Activated CD8-positive, alpha-beta T cell treated with anti-CD3 and anti-CD28 coated beads for 36 hours (primary cell): ENCODE results near the gene DUSP5. TPM values are rescaled to one million over a fixed set of nuclear protein-coding genes. Genes with fewer than 3 reads are reported as not detected.

ENCODE experiments used
- ATAC-seq: fragments of 200-7000 bp; cut with Tn5 transposase; one replicate; pipeline ENCODE4 v1.10.0; 2021; ENCODE audit warnings: mild to moderate bottlenecking, moderate library complexity
- CTCF ChIA-PET: fragments of 350-600 bp; sonication (Branson Sonifier 250); formaldehyde crosslinking; loops from one replicate; lab custom pipeline; 2021; ENCODE audit warnings: antibody characterized with exemption; lab: Charles Lee
- POLR2A ChIA-PET: fragments of 350-600 bp; sonication (Branson Sonifier 250); formaldehyde crosslinking; loops from one replicate; lab custom pipeline; 2021; ENCODE audit warnings: antibody characterized with exemption; lab: Charles Lee
- DNase-seq: peaks from one replicate; pipeline ENCODE4 v3.0.0-alpha.2; 2020
- H3K27ac Mint-ChIP-seq: one replicate; pipeline ENCODE4 v1.8.0; 2021; ENCODE audit warnings: mild to moderate bottlenecking, mixed read lengths
- H3K27me3 Mint-ChIP-seq: one replicate; pipeline ENCODE4 v1.8.0; 2021; ENCODE audit warnings: mixed read lengths
- H3K36me3 Mint-ChIP-seq: one replicate; pipeline ENCODE4 v1.8.0; 2021; ENCODE audit warnings: low read depth, mixed read lengths
- H3K4me1 Mint-ChIP-seq: one replicate; pipeline ENCODE4 v1.8.0; 2021; ENCODE audit warnings: low read depth, mixed read lengths
- H3K4me3 Mint-ChIP-seq: one replicate; pipeline ENCODE4 v1.8.0; 2021; ENCODE audit warnings: mild to moderate bottlenecking, moderate library complexity, mixed read lengths
- H3K9me3 Mint-ChIP-seq: one replicate; pipeline ENCODE4 v1.8.0; 2021; ENCODE audit warnings: mixed read lengths
- intact Hi-C: fragments of 100-400 bp; cut with micrococcal nuclease; formaldehyde crosslinking; loops from one replicate; pipeline ENCODE4 v1.10.0; 2022
- total RNA-seq, 2 experiments: library from RNA; stranded (reverse); gene quantifications; one replicate each; pipeline ENCODE4 v1.2.3, GENCODE V29; 2021
- TF ChIP-seq, protein P1 (sequence below): fragments of 200-600 bp; IDR thresholded peaks from one replicate; pipeline ENCODE4 v1.8.0; 2022; ENCODE audit warnings: antibody characterized with exemption, mild to moderate bottlenecking

The DUSP5 gene
- total RNA-seq, 2 experiments from 2014 or later: 49.4 to 50.8 TPM

DNA sequence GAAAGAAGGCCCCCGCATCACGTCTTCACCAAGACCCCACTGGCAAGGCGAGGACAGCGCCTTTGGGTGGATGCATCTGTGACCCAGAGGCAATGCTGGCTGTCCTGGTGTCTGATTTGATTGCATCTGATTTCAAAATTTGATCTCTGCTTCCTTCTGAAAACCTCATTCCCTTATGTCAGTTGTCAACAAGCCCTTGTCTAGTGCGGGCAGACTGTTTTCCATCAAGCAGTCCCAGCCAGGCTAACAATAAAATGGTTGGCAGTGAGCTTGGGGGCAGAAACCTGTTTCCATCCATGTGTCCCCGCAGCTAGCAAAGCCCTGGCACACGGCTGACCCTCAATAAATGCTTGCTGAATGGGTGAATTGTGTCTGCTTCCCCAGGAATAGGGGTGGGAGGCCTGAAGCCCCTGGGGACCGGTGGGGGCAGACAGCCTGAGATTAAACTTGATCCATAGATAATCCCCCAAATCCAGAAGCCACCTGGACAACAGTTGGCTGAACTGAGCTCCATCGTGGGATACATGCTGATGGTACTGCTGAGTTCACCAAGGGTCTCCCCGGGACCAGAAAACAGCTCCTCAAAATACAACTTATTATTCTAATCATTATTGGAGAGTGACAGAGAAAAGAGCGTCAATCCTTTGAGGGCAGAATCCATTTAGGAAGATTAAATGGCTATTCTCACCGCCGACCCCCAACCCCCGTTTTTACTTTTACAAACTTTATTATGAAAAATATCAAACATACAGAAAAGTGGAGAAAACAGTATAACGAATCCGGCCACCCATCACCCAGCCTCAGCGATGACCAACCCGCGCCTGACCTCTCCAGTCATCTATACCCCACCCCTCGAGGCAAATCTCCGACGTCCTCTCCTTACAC is 912 bp upstream of the DUSP5 start:
- no peak for ATAC-seq
- peaks cover 42% of the 10 kb centered on the region for H3K36me3 Mint-ChIP-seq
- peak overlapping the region; percentile 92 for H3K4me3 Mint-ChIP-seq
- ChIA-PET CTCF (interaction anchor here (0.8 to 3.7 kb wide), 10 partner anchors 14 to 237 kb away, joined by 3 to 24 read pairs (median 4); partner anchors contain the start of gene SMNDC1), POLR2A (interaction anchor here (0.8 to 6.0 kb wide), 13 partner anchors 10 to 183 kb away, joined by 3 to 47 read pairs (median 5); partner anchors contain the start of gene SMC3)
- H3K4me1 Mint-ChIP-seq: peaks cover 32% of the 10 kb centered on the region
- intact Hi-C loops: loop anchor here (2.0 kb wide), 1 partner anchor 40 kb away; no protein-coding TSS in a partner anchor
- TF ChIP-seq, protein P1, sequence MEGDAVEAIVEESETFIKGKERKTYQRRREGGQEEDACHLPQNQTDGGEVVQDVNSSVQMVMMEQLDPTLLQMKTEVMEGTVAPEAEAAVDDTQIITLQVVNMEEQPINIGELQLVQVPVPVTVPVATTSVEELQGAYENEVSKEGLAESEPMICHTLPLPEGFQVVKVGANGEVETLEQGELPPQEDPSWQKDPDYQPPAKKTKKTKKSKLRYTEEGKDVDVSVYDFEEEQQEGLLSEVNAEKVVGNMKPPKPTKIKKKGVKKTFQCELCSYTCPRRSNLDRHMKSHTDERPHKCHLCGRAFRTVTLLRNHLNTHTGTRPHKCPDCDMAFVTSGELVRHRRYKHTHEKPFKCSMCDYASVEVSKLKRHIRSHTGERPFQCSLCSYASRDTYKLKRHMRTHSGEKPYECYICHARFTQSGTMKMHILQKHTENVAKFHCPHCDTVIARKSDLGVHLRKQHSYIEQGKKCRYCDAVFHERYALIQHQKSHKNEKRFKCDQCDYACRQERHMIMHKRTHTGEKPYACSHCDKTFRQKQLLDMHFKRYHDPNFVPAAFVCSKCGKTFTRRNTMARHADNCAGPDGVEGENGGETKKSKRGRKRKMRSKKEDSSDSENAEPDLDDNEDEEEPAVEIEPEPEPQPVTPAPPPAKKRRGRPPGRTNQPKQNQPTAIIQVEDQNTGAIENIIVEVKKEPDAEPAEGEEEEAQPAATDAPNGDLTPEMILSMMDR: no peak
- H3K27ac Mint-ChIP-seq: peak overlapping the region; percentile 93
- H3K27me3 Mint-ChIP-seq: peaks cover 2% of the 10 kb centered on the region
- DNase-seq: no peak
- H3K9me3 Mint-ChIP-seq: no peaks in the 10 kb centered on the region

GRCh38 chr10:110498087-110498981 is 627 bp downstream of the DUSP5 start:
- H3K36me3 Mint-ChIP-seq: peaks cover 57% of the 10 kb centered on the region

GRCh38 chr10:110498982-110499795 is 1.5 kb downstream of the DUSP5 start:
- H3K4me1 Mint-ChIP-seq: peaks cover 53% of the 10 kb centered on the region
- TF ChIP-seq, protein P1: no peak
- intact Hi-C loops: no loop called here
- CTCF ChIA-PET: interaction anchor here (1.0 to 5.3 kb wide), 12 partner anchors 11 to 193 kb away, joined by 3 to 37 read pairs (median 6); partner anchors contain the start of gene SMNDC1
- peak overlapping the region; percentile 99 for H3K4me3 Mint-ChIP-seq
- ATAC-seq: peak; percentile 22
- H3K36me3 Mint-ChIP-seq: peaks cover 64% of the 10 kb centered on the region
- no peaks in the 10 kb centered on the region for H3K9me3 Mint-ChIP-seq
- H3K27ac Mint-ChIP-seq: peak overlapping the region; percentile 91
- POLR2A ChIA-PET: interaction anchor here (0.8 to 6.0 kb wide), 19 partner anchors 8 to 1977 kb away, joined by 3 to 47 read pairs (median 4); partner anchors contain the start of gene SMC3
- peak; percentile 68 for DNase-seq
- H3K27me3 Mint-ChIP-seq: no peaks in the 10 kb centered on the region

More at GRCh38 chr10:110498087-110498981, 627 bp downstream of the DUSP5 start:
- Mint-ChIP-seq H3K4me1 (peaks cover 45% of the 10 kb centered on the region), H3K4me3 (peak overlapping the region; percentile 99), H3K9me3 (no peaks in the 10 kb centered on the region), H3K27me3 (no peaks in the 10 kb centered on the region), H3K27ac (peak overlapping the region; percentile 91)
- peak; percentile 14 for ATAC-seq
- DNase-seq: peak; percentile 65
- TF ChIP-seq, protein P1: no peak
- intact Hi-C loops: no loop called here
- CTCF ChIA-PET: interaction anchor here (1.0 to 5.3 kb wide), 12 partner anchors 12 to 192 kb away, joined by 3 to 37 read pairs (median 6); partner anchors contain the start of gene SMNDC1
- POLR2A ChIA-PET: interaction anchor here (0.9 to 6.0 kb wide), 15 partner anchors 8 to 330 kb away, joined by 3 to 47 read pairs (median 5); partner anchors contain the start of gene SMC3

DNA sequence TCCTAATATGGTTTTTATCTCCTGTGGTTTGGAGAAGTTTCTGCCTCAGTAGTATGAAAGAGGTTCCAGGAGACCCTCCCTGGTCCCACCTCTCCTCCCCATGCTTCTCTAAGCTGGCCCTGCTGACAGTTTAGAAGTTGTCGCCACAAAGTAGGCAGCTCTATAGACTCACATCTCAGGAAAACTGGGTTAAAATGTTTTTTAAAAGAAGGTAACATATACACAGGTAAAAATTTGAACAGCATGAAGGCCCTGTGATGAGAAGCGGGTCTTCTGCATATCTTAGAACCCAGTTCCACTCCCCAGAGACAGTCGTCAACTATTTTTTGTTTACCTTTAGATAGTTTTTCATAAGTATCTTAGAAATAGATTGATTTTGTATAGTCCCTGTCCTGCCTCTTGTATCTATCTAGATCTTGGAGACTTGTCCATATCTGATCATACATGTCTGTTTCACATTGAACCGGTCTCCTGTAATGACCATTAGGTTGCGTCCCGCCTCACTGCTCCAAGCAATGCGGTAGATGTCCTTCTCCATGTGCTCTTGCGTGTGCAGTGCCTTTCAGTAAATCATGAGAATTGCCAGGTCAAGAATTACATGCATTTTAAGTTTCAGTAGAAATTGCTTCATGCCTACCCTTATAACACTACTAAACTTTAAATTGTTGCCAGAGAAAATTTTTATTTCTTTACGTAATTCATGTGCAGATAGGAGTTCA is 2.2 kb downstream of the DUSP5 start:
- Mint-ChIP-seq H3K27ac (peak overlapping the region; percentile 91), H3K9me3 (no peaks in the 10 kb centered on the region), H3K36me3 (peaks cover 70% of the 10 kb centered on the region), H3K27me3 (no peaks in the 10 kb centered on the region), H3K4me1 (peaks cover 61% of the 10 kb centered on the region), H3K4me3 (peak overlapping the region; percentile 99)
- ChIA-PET CTCF (interaction anchor here (1.1 to 5.3 kb wide), 10 partner anchors 35 to 194 kb away, joined by 3 to 37 read pairs (median 8); partner anchors contain the start of gene SMNDC1), POLR2A (interaction anchor here (0.8 to 6.0 kb wide), 9 partner anchors 7 to 1977 kb away, joined by 3 to 47 read pairs (median 3); partner anchors contain the start of gene SMC3)
- TF ChIP-seq, protein P1: no peak
- intact Hi-C loops: loop anchor here (2.0 to 5.0 kb wide), 3 partner anchors 73 to 188 kb away; no protein-coding TSS in a partner anchor
- DNase-seq (no peak), ATAC-seq (no peak)
